ENCODE data around the gene IFNG.

DNA sequence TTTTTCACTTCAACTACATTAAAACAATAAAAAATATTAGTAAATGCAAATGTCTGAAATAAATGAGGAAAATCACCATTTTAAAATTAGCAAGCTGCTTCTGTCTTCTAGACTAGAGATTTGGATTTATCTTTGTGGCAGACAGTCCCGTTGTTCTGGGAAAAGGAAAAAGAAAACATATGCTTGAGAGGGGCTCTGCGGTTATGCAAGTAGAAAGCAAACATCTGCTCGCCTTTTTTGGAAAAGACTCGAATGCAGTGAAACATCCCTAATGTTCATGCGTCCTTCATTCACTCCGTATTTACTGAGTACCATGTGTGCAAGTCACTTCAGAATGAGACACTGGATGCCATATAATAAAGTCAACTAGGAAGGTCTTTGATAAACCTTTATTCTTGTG lies 44.9 kb downstream of the IFNG start:
- no peak for TF ChIP-seq POLR2A (IDR thresholded peaks at IDR 0.05)
- TF ChIP-seq, protein P1, sequence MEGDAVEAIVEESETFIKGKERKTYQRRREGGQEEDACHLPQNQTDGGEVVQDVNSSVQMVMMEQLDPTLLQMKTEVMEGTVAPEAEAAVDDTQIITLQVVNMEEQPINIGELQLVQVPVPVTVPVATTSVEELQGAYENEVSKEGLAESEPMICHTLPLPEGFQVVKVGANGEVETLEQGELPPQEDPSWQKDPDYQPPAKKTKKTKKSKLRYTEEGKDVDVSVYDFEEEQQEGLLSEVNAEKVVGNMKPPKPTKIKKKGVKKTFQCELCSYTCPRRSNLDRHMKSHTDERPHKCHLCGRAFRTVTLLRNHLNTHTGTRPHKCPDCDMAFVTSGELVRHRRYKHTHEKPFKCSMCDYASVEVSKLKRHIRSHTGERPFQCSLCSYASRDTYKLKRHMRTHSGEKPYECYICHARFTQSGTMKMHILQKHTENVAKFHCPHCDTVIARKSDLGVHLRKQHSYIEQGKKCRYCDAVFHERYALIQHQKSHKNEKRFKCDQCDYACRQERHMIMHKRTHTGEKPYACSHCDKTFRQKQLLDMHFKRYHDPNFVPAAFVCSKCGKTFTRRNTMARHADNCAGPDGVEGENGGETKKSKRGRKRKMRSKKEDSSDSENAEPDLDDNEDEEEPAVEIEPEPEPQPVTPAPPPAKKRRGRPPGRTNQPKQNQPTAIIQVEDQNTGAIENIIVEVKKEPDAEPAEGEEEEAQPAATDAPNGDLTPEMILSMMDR (IDR thresholded peaks at IDR 0.05) = no peak

Measured in heart left ventricle (tissue), 13 donors.